Measurements from ENCODE around the gene TGFBRAP1.

DNA sequence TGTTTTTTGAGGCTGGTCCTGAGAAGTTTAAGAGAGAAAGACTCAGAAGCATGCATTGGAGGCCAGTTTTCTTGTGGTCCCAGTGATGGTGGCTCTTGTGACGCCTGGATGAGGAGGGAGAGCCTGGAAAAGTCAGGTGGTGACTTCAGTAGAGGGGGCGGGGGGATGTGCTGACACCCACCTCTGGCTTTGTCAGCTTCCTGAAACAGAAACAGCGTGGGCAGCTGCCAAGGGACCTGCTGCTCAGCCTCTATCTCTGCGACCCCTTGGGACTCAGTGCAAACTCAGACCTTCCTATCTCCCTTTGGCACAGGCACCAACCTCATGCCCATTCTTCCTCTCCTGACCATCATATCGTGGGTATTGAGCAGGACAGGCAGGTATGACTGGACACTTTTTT, 6.4 kb downstream of the TGFBRAP1 start:
- TF ChIP-seq, protein P1, sequence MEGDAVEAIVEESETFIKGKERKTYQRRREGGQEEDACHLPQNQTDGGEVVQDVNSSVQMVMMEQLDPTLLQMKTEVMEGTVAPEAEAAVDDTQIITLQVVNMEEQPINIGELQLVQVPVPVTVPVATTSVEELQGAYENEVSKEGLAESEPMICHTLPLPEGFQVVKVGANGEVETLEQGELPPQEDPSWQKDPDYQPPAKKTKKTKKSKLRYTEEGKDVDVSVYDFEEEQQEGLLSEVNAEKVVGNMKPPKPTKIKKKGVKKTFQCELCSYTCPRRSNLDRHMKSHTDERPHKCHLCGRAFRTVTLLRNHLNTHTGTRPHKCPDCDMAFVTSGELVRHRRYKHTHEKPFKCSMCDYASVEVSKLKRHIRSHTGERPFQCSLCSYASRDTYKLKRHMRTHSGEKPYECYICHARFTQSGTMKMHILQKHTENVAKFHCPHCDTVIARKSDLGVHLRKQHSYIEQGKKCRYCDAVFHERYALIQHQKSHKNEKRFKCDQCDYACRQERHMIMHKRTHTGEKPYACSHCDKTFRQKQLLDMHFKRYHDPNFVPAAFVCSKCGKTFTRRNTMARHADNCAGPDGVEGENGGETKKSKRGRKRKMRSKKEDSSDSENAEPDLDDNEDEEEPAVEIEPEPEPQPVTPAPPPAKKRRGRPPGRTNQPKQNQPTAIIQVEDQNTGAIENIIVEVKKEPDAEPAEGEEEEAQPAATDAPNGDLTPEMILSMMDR (IDR thresholded peaks at IDR 0.05; ENCODE audit: low read depth, low read length, missing input control), result no peak
- TF ChIP-seq, protein P2, sequence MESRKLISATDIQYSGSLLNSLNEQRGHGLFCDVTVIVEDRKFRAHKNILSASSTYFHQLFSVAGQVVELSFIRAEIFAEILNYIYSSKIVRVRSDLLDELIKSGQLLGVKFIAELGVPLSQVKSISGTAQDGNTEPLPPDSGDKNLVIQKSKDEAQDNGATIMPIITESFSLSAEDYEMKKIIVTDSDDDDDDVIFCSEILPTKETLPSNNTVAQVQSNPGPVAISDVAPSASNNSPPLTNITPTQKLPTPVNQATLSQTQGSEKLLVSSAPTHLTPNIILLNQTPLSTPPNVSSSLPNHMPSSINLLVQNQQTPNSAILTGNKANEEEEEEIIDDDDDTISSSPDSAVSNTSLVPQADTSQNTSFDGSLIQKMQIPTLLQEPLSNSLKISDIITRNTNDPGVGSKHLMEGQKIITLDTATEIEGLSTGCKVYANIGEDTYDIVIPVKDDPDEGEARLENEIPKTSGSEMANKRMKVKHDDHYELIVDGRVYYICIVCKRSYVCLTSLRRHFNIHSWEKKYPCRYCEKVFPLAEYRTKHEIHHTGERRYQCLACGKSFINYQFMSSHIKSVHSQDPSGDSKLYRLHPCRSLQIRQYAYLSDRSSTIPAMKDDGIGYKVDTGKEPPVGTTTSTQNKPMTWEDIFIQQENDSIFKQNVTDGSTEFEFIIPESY (IDR thresholded peaks at IDR 0.05), result no peak

Measured in liver (tissue), 2 donors.